ENCODE results near the gene NOL4L. TPM values are rescaled to one million over a fixed set of nuclear protein-coding genes. Genes with fewer than 3 reads are reported as not detected.

Gene NOL4L
- total RNA-seq, result 20.3 and 21.6 TPM in 2 replicates

GRCh38 chr20:32585011-32585585 lies at the start of gene NOL4L:
Gene NOL4L, minus strand, starts transcription at chr20:32585333. Its CDS starts 443 bp downstream, at chr20:32584890.

Other genes starting within 250 kb of the NOL4L start
- 18.4 and 22.6 TPM in 2 replicates for gene ASXL1, start 227.0 kb downstream of the NOL4L start, total RNA-seq
- gene C20orf203, start 88.6 kb upstream of the NOL4L start, total RNA-seq, result 0.05 TPM in 1 of 2 replicates, not detected in the other
- gene COMMD7, start 158.1 kb upstream of the NOL4L start, total RNA-seq, result 42.8 and 54.7 TPM in 2 replicates
- gene DNMT3B, start 177.1 kb upstream of the NOL4L start, total RNA-seq, result 4.7 and 4.9 TPM in 2 replicates
- gene MAPRE1, start 234.6 kb upstream of the NOL4L start, total RNA-seq, result 105 and 116 TPM in 2 replicates

Data from mammary microvascular endothelial cell (primary cell).